NCI-H524 treated with DMSO at 0.1 percent for 48 hours (cell line): ENCODE results near the gene CAST.

ENCODE experiments used
- DNase-seq: peaks from one replicate; lab custom pipeline; 2025; lab: John Stamatoyannopoulos, UW

CAST gene

DNA sequence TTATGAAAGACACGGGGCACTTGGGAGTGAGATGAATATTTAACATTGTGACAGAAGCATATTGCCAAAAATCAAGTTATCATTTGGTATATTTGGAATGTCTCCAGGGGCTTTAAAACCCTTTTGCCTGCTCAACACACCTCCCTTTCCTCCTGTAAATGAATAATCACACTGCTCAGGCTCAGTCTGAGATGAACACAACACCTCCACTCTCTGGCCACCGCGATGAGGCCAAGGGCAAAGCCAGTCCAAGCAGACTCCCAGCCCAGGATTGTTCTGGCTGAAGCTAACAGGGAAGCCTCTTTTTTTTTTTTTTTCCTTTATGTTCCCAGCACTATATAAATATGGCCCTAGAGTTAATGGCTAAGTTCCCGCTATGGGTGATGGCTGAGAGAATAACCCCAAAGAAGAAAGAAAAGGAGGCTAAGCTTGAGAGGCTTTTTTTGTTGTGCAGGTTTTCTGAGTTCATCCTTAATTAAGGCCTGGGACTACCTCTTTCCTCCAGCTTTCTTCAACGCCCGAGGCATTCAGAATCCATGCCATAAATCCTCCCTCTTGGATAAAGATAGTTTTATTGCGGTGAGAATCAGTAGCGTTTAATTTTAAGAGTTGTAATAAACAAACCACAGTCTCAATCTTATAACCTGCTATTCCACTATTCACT is 156.1 kb downstream of the CAST start:
- no peak for DNase-seq

DNA sequence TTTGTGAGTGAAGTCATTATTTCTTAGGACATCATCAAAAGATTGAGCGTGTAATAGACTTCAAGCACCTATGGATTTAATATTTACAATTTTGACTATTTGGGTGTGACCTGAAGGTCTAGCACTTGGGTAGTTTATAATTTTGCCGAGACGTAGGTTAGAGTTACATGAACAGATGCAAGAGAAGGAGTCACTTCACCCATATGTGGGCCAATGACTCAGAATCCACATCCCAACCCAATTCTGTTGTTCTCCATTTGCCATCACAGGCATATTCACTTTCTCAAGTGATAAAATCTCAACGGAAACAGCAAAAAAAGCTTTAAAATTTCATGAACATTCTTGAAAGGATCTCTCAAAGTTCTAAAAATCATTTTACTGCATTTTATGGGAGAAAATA is 157.6 kb downstream of the CAST start:
- no peak for DNase-seq

DNA sequence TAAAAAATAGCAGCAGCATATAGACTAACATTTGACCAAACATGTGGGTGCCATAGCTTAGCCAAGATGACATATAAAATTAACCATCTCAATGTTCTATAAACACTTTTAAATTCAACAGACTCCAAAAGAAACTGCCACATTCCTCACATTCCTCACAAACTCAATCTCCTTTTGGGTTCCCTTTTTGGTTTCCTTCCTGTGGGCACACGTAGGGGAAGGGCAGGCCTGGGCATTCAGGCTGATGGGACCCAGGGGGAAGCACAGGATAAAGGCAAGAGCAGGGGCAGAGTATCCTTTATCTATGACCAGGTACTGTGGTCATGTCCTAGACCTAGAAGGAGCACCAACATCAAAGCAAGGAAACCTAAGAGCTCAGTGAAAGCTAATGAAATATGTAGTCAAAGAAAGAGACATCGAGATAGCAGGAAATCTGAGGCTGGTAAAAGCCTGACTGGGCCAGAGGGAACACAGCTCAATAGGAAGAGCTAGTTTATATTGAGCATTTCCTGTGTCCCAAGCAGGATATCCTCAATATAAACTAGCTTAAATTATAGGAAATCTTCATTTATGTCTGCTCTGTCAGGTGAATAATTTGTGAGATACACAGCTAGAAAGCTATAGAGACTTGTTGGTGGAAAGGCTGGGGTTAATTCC is 159.2 kb downstream of the CAST start:
- no peak for DNase-seq

DNA sequence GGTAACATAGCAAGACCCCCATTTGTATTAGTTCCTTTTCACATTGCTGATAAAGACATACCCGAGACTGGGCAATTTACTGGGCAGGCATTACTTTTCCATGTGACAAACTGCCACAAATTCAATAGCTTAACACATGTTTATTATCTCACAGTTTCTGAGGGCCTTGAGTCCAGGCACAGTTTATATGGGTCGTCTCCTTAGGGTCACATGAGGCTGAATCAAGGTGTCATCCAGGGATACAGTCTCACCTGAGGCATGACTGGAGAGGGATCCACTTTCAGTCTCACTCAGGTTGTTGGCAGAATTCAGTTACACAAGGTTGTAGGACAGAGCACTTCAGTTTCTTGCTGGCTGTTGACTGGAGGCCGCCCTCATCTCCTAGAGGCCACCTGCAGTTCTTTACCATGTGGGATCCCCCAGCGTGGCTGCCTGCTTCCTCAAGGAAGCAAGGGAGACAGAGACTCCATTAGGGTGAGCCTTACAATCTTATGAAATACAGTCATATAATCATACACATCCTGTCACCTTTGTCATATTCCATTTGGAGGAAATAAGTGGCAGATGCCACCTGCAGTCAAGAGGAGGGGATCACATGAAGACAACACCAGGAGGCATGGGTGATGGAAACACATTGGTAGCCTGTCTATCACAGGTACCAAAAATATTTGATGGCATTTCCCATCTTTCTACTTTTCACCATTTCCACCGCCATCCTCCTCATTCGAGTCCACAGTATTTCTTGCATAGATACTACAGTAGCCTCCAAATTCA is 160.7 kb downstream of the CAST start:
- DNase-seq: no peak

DNA sequence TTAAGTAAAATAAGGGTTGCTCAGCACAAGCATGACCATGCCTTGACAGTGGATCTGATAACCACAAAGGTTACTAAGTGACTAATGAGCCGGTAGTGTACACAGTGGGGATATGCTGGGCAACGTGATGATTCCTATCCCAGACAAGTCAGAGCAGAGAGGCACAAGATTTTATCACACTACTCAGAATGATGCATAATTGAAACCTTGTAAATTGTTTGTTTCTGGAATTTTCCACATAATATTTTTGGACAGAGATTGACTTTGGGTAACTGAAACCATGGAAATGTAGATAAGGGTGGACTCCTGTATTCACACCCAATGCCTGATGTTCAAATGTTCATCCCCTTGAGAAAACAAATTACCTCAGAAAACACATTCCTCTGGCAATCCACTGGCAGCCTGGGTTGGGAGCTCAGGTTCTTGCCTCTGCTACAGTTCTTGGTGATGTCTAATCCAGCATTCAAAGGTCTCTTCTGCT is 161.8 kb downstream of the CAST start:
- DNase-seq: no peak
